HepG2 (cell line): ENCODE results near the gene RAC3. TPM values are rescaled to one million over a fixed set of nuclear protein-coding genes. Genes with fewer than 3 reads are reported as not detected.

Experiments used
- ARID2 ChIP-seq: sonication (generic); formaldehyde crosslinking; IDR thresholded peaks from 2 replicates; pipeline ENCODE4 v1.8.1; 2022; ENCODE audit warnings: mild to moderate bottlenecking, missing genetic modification reagents, borderline replicate concordance
- EEA1 ChIP-seq: sonication (generic); formaldehyde crosslinking; IDR thresholded peaks from 2 replicates; pipeline ENCODE4 v1.5.1; 2020; ENCODE audit warnings: mild to moderate bottlenecking, missing genetic modification reagents, borderline replicate concordance
- ELF3 ChIP-seq: IDR thresholded peaks from 2 replicates; pipeline ENCODE4 v1.6.1; 2016; ENCODE audit warnings: missing genetic modification reagents, missing compliant biosample characterization
- FOXO1 ChIP-seq: sonication (generic); formaldehyde crosslinking; IDR thresholded peaks from 2 replicates; pipeline ENCODE4 v1.4.0; 2020; ENCODE audit warnings: missing genetic modification reagents
- HOXD1 ChIP-seq: sonication (generic); formaldehyde crosslinking; IDR thresholded peaks from 2 replicates; pipeline ENCODE4 v1.5.0; 2020; ENCODE audit warnings: missing genetic modification reagents
- KLF6 ChIP-seq: IDR thresholded peaks from 2 replicates; pipeline ENCODE4 v1.8.0; 2016; ENCODE audit warnings: missing biosample characterization, missing genetic modification reagents
- NONO ChIP-seq, 2 experiments: fragments of 450-650 bp in 1 of 2; sonication (generic) in 1 of 2; formaldehyde crosslinking in 1 of 2; IDR thresholded peaks in 1 of 2; conservative IDR thresholded peaks in 1 of 2; 2 replicates each; pipeline versions ENCODE4 v1.6.1 to v1.8.0; 2017 to 2022; ENCODE audit warnings: mild to moderate bottlenecking in 1 of 2, missing genetic modification reagents in 1 of 2, moderate library complexity in 1 of 2
- PATZ1 ChIP-seq: sonication (generic); formaldehyde crosslinking; IDR thresholded peaks from 2 replicates; pipeline ENCODE4 v1.4.0; 2020; ENCODE audit warnings: missing genetic modification reagents
- PAX8 ChIP-seq: sonication (generic); formaldehyde crosslinking; IDR thresholded peaks from 2 replicates; pipeline ENCODE4 v1.8.0; 2022; ENCODE audit warnings: mild to moderate bottlenecking, missing genetic modification reagents, borderline replicate concordance
- POLR2AphosphoS2 ChIP-seq: IDR thresholded peaks from 2 replicates; pipeline ENCODE4 v1.6.1; 2011; ENCODE audit warnings: low read depth, low read length, improper control_type of control experiment
- RNF2 ChIP-seq: fragments of 450-650 bp; conservative IDR thresholded peaks from 2 replicates; pipeline ENCODE4 v1.6.1; 2016; ENCODE audit warnings: low read depth
- SATB2 ChIP-seq: sonication (generic); formaldehyde crosslinking; IDR thresholded peaks from 2 replicates; pipeline ENCODE4 v1.5.0; 2020; ENCODE audit warnings: missing genetic modification reagents
- SCMH1 ChIP-seq: sonication (generic); formaldehyde crosslinking; IDR thresholded peaks from 2 replicates; pipeline ENCODE4 v1.9.0; 2021; ENCODE audit warnings: missing genetic modification reagents, mild to moderate bottlenecking, borderline replicate concordance
- SIX4 ChIP-seq: sonication (generic); formaldehyde crosslinking; IDR thresholded peaks from 2 replicates; pipeline ENCODE4 v1.4.0; 2020; ENCODE audit warnings: missing genetic modification reagents
- SNAPC4 ChIP-seq: sonication (generic); formaldehyde crosslinking; IDR thresholded peaks from 2 replicates; pipeline ENCODE4 v1.4.0; 2020; ENCODE audit warnings: mild to moderate bottlenecking, missing genetic modification reagents
- ZMYM4 ChIP-seq: sonication (generic); formaldehyde crosslinking; IDR thresholded peaks from 2 replicates; pipeline ENCODE4 v1.8.1; 2023; ENCODE audit warnings: mild to moderate bottlenecking, missing genetic modification reagents
- ZNF567 ChIP-seq: sonication (generic); formaldehyde crosslinking; IDR thresholded peaks from 2 replicates; pipeline ENCODE4 v1.8.1; 2023; ENCODE audit warnings: mild to moderate bottlenecking, missing genetic modification reagents, borderline replicate concordance
- polyA plus RNA-seq, 8 experiments: library from polyadenylated mRNA; depleted of rRNA in 3 of 8; stranded (reverse) in 7 of 8; unstranded in 1 of 8; fragments of >200 nt; fragmentation: Illumina TruSeq in 4 of 8; extraction: Trizol in 4 of 8; gene quantifications; 2 replicates each; pipeline versions ENCODE4 v1.2.1 to v1.2.3, GENCODE V29; 2011 to 2016; ENCODE audit warnings: low read depth in 4 of 8, missing spikeins in 1 of 8, mixed read lengths in 1 of 8; ENCODE audit not compliant: insufficient read depth in 1 of 8
- total RNA-seq, 5 experiments: library from RNA; depleted of rRNA; stranded (reverse); fragments of >200 nt; fragmentation: Illumina TruSeq; extraction: Trizol; gene quantifications; 2 replicates each; pipeline ENCODE4 v1.2.3, GENCODE V29; 2016; ENCODE audit warnings: low read depth in 1 of 5
- TF ChIP-seq, protein P1 (sequence below): sonication (generic); formaldehyde crosslinking; IDR thresholded peaks from 2 replicates; pipeline ENCODE4 v1.8.1; 2022; ENCODE audit warnings: mild to moderate bottlenecking, missing genetic modification reagents
- TF ChIP-seq, protein P2 (sequence below): sonication (generic); formaldehyde crosslinking; IDR thresholded peaks from 2 replicates; pipeline ENCODE4 v1.4.0; 2020; ENCODE audit warnings: missing genetic modification reagents

The RAC3 gene
- total and polyA plus RNA-seq, 2 of the 13 experiments (the other 11 are each of a cell fraction or from before 2014, with no cell fraction given) = 10.5 to 21.3 TPM

DNA sequence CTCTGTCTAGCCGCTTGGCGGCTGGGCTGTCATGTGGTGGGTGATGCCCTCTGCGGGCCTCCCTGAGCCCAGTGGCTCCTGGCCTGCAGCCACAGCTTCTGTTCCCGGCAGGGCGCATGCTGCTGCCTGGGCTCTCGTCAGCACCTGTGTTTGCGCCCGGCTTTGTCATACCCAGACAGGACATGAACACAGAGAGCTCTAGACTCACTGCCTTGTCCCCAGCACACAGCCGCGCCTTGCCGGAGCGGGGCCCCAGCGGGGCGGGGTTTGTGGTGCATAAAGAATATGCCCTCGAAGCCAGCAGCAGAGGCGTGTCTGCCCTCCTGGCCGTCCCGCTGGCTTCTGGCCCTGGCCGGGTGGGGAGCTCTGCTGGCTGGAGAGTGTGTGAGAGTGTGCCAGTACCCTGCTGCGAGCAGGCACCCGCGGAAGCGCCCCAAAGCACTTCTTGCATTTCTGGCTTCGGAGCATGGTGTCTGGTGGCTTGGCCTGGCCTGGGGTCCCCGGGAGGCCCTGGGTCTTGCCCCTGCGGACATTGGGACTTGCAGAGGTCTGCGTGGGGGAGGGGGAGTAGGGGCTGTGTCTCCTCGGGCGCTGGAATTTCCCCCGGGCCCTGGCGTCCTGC lies 39.7 kb upstream of the RAC3 start (continued):
- TF ChIP-seq PATZ1 (peak; percentile 76), ELF3 (CRISPR knock-in tag) (peak; percentile 72), SATB2 (CRISPR knock-in tag) (peak; percentile 28), KLF6 (CRISPR knock-in tag) (peak; percentile 82), SIX4 (CRISPR knock-in tag) (peak; percentile 78; the same call in 1 of the 2 replicates), SNAPC4 (peak; percentile 93), ARID2 (CRISPR knock-in tag) (peak; percentile 82), EEA1 (0 out of 2 replicates have a peak, but pooled peaks have one; percentile 4), ZMYM4 (CRISPR knock-in tag) (0 out of 2 replicates have a peak, but pooled peaks have one; percentile 18), SCMH1 (CRISPR knock-in tag) (no peak), ZNF567 (CRISPR knock-in tag) (0 out of 2 replicates have a peak, but pooled peaks have one; percentile 10), RNF2 (peak; percentile 88), HOXD1 (CRISPR knock-in tag) (peak; percentile 75; the same call in 1 of the 2 replicates), NONO (IDR thresholded peaks at IDR 0.05) (no peak), NONO (CRISPR knock-in tag; conservative IDR thresholded peaks at IDR 0.05) (peak; percentile 92), FOXO1 (CRISPR knock-in tag) (peak; percentile 72; the same call in 1 of the 2 replicates), POLR2AphosphoS2 (no peak; the same call in 1 of the 2 replicates), PAX8 (CRISPR knock-in tag) (no peak)
- TF ChIP-seq, protein P1, sequence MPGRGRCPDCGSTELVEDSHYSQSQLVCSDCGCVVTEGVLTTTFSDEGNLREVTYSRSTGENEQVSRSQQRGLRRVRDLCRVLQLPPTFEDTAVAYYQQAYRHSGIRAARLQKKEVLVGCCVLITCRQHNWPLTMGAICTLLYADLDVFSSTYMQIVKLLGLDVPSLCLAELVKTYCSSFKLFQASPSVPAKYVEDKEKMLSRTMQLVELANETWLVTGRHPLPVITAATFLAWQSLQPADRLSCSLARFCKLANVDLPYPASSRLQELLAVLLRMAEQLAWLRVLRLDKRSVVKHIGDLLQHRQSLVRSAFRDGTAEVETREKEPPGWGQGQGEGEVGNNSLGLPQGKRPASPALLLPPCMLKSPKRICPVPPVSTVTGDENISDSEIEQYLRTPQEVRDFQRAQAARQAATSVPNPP (CRISPR knock-in tag) = peak; percentile 85; the same call in 1 of the 2 replicates
- TF ChIP-seq, protein P2, sequence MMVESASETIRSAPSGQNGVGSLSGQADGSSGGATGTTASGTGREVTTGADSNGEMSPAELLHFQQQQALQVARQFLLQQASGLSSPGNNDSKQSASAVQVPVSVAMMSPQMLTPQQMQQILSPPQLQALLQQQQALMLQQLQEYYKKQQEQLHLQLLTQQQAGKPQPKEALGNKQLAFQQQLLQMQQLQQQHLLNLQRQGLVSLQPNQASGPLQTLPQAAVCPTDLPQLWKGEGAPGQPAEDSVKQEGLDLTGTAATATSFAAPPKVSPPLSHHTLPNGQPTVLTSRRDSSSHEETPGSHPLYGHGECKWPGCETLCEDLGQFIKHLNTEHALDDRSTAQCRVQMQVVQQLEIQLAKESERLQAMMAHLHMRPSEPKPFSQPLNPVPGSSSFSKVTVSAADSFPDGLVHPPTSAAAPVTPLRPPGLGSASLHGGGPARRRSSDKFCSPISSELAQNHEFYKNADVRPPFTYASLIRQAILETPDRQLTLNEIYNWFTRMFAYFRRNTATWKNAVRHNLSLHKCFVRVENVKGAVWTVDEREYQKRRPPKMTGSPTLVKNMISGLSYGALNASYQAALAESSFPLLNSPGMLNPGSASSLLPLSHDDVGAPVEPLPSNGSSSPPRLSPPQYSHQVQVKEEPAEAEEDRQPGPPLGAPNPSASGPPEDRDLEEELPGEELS (CRISPR knock-in tag) = peak; percentile 64
